Lung (tissue), 12 donors: ENCODE data around the gene KRT80. TPM values are rescaled to one million over a fixed set of nuclear protein-coding genes. Genes with fewer than 3 reads are reported as not detected.

Source experiments
- ATAC-seq: fragments of 200-7000 bp; cut with Tn5 transposase; one replicate; pipeline ENCODE4 v1.9.1; 2020; ENCODE audit warnings: moderate number of reproducible peaks; ENCODE audit not compliant: insufficient read depth, low FRiP score
- DNase-seq, 3 donors: peaks; one replicate each; pipeline ENCODE4 v3.0.0-alpha.2; 2013 to 2017
- H3K27ac ChIP-seq, 2 donors: one replicate each; pipeline ENCODE4 v1.5.1; 2013; ENCODE audit warnings: mild to moderate bottlenecking in 2 of 2, moderate library complexity in 2 of 2, control low read depth in 1 of 2, inconsistent platforms in 1 of 2, low read depth in 1 of 2, low read length in 1 of 2
- H3K27me3 ChIP-seq, 3 donors: one replicate each; pipeline ENCODE4 v1.5.1; 2013; ENCODE audit warnings: low read length in 2 of 3; ENCODE audit not compliant: control insufficient read depth in 3 of 3, insufficient read depth in 3 of 3
- H3K36me3 ChIP-seq, 4 donors: one replicate each; pipeline ENCODE4 v1.5.1; 2013; ENCODE audit warnings: low read length in 4 of 4, mild to moderate bottlenecking in 1 of 4, moderate library complexity in 1 of 4; ENCODE audit not compliant: control insufficient read depth in 4 of 4, insufficient read depth in 4 of 4
- H3K4me1 ChIP-seq, 5 donors: one replicate each; pipeline ENCODE4 v1.5.1; 2013; ENCODE audit warnings: low read length in 5 of 5, mild to moderate bottlenecking in 2 of 5, moderate library complexity in 1 of 5; ENCODE audit not compliant: control insufficient read depth in 5 of 5, insufficient read depth in 5 of 5
- H3K4me3 ChIP-seq: one replicate; pipeline ENCODE4 v1.5.1; 2013; ENCODE audit warnings: mild to moderate bottlenecking, control low read depth, moderate library complexity
- H3K9ac ChIP-seq, 2 donors: one replicate each; pipeline ENCODE4 v1.5.1; 2013; ENCODE audit warnings: low read length in 2 of 2, control low read depth in 1 of 2; ENCODE audit not compliant: insufficient read depth in 1 of 2
- H3K9me3 ChIP-seq, 4 donors: one replicate each; pipeline ENCODE4 v1.5.1; 2013; ENCODE audit warnings: low read length in 3 of 4, mild to moderate bottlenecking in 1 of 4, moderate library complexity in 1 of 4; ENCODE audit not compliant: control insufficient read depth in 4 of 4, insufficient read depth in 3 of 4
- WGBS, 2 donors: extraction: QIAGEN DNeasy Blood & Tissue Kit; methylation state at CpG; one replicate each; pipeline ENCODE4 v1.1.7; 2013; 5-methylcytosine and 5-hydroxymethylcytosine counted together
- polyA plus RNA-seq, 2 donors: library from polyadenylated mRNA; stranded (reverse); fragments of 200-250 nt; gene quantifications; one replicate each; pipeline ENCODE4 v1.2.1, GENCODE V29; 2013
- total RNA-seq, 2 donors: library from RNA; depleted of rRNA in 1 of 2; stranded (reverse); fragments of >200 nt in 1 of 2; gene quantifications; one replicate each; pipeline ENCODE4 v1.2.1, GENCODE V29; 2014 to 2021
- TF ChIP-seq, protein P1 (sequence below): IDR thresholded peaks from 2 replicates; pipeline ENCODE4 v1.5.1; 2012; ENCODE audit warnings: mild to moderate bottlenecking; ENCODE audit errors: control extremely low read depth, extremely low read depth
- donor health status: control.
- donor health status: control.
- donor health status: Bipolar disorder and iron deficiency.
- donor health status: healthy.
- donor health status: DM: yes; HTN: yes; CAD: no.

KRT80 gene
- total and polyA plus RNA-seq, 4 donors, result 1.8 to 15.5 (median 8.6) TPM

- Histone ChIP-seq H3K4me3 (no peak overlapping the region), H3K9ac (no peak overlapping the region), H3K9me3 (no peaks in the 10 kb centered on the region), H3K27me3 (no peaks in the 10 kb centered on the region), H3K4me1 (peaks cover 0 to 35% (median 11%) of the 10 kb centered on the region in 5 donors), H3K36me3 (no peaks in the 10 kb centered on the region), H3K27ac (peak overlapping the region in 1 of 2 donors; percentile 26)
- WGBS, 2 donors, result 91 to 95% methylated on average over 10 of the region's 10 CpGs
- ATAC-seq, result no peak
- TF ChIP-seq, protein P1, sequence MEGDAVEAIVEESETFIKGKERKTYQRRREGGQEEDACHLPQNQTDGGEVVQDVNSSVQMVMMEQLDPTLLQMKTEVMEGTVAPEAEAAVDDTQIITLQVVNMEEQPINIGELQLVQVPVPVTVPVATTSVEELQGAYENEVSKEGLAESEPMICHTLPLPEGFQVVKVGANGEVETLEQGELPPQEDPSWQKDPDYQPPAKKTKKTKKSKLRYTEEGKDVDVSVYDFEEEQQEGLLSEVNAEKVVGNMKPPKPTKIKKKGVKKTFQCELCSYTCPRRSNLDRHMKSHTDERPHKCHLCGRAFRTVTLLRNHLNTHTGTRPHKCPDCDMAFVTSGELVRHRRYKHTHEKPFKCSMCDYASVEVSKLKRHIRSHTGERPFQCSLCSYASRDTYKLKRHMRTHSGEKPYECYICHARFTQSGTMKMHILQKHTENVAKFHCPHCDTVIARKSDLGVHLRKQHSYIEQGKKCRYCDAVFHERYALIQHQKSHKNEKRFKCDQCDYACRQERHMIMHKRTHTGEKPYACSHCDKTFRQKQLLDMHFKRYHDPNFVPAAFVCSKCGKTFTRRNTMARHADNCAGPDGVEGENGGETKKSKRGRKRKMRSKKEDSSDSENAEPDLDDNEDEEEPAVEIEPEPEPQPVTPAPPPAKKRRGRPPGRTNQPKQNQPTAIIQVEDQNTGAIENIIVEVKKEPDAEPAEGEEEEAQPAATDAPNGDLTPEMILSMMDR, result no peak
- DNase-seq, result no peak
These were observed 40.5 kb downstream of the KRT80 start for GRCh38 chr12:52151153-52151836.

DNA sequence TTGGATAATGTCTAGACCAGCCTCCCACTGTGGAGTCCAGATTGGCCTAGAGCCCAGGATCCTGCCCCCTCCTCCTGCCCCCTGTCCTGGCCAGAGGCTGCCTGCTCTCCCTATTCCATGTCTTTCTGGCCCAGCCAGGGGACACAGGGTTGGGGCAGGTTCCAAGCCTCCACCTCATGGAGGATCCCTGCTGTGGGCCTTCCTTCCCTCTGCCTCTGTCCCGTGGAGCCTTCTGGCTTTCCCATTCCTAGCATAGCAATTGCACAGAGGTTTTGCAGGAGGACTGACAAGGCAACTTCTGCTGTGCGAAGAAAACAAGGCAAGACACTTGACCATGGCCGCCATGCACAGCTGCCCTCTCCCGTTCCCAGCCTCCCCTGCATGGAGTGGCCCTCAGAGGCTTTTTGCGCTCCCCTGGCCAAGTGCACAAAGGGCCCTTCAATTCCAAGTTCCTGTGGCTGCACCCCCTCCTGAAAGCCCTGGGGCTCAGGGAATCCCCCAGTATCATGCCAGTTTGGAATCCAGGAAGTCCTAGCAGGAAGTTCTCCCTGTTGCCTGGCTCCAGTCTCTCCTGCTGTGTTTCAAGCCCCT, 42.1 kb downstream of the KRT80 start:
- TF ChIP-seq, protein P1, result no peak
- DNase-seq (no peak), ATAC-seq (no peak)
- 66 to 81% methylated on average over 5 of the region's 5 CpGs for WGBS, 2 donors
- Histone ChIP-seq H3K4me3 (no peak overlapping the region), H3K9ac (no peak overlapping the region), H3K27me3 (no peaks in the 10 kb centered on the region), H3K27ac (peak overlapping the region in 1 of 2 donors; percentile 88), H3K4me1 (peaks cover 0 to 37% (median 11%) of the 10 kb centered on the region in 5 donors), H3K9me3 (no peaks in the 10 kb centered on the region), H3K36me3 (no peaks in the 10 kb centered on the region)

GRCh38 chr12:52149182-52149641, 42.6 kb downstream of the KRT80 start:
- Histone ChIP-seq H3K36me3 (no peaks in the 10 kb centered on the region), H3K27ac (peak overlapping the region in 1 of 2 donors; percentile 88), H3K4me1 (peaks cover 0 to 37% (median 11%) of the 10 kb centered on the region in 5 donors), H3K27me3 (no peaks in the 10 kb centered on the region), H3K9me3 (no peaks in the 10 kb centered on the region), H3K9ac (no peak overlapping the region), H3K4me3 (no peak overlapping the region)
- 59 to 78% methylated on average over 6 of the region's 6 CpGs for WGBS, 2 donors
- DNase-seq (peak in 1 of 3 donors; percentile 45), ATAC-seq (no peak)
- TF ChIP-seq, protein P1, result no peak
